Upper lobe of left lung (tissue), 4 donors: ENCODE data around the gene ARNT2.

Source experiments
- CTCF ChIP-seq, 6 experiments: fragments of 450-650 bp in 4 of 6; fragments of 200-600 bp in 2 of 6; sonication (generic) in 2 of 6; IDR thresholded peaks; one replicate each; pipeline ENCODE4 v1.5.1; 2016 to 2019; ENCODE audit warnings: antibody characterized with exemption in 6 of 6
- POLR2A ChIP-seq, 4 donors: fragments of 450-650 bp; IDR thresholded peaks; one replicate each; pipeline ENCODE4 v1.5.1; 2016 to 2017; ENCODE audit warnings: antibody characterized with exemption in 4 of 4, mild to moderate bottlenecking in 2 of 4

- no peak for TF ChIP-seq CTCF (IDR thresholded peaks at IDR 0.05)
- TF ChIP-seq POLR2A (IDR thresholded peaks at IDR 0.05) = no peak
These were observed 498 bp upstream of the ARNT2 start for GRCh38 chr15:80403712-80404056.
